KBM-7 (cell line): ENCODE data around the gene PRR18.

ENCODE experiments used
- DNase-seq: peaks from one replicate; pipeline ENCODE4 v3.0.0-alpha.2; 2015
- in situ Hi-C: fragments of 300-500 bp; cut with MboI; formaldehyde crosslinking; loops from 2 replicates; pipeline ENCODE4 v1.14.3; 2020; ENCODE audit warnings: low sequenced_read_pairs, low pct_unique_long_range_greater_than_20kb, mixed read lengths

The PRR18 gene

GRCh38 chr6:166308769-166309589 is 787 bp upstream of the PRR18 start:
- no peak for DNase-seq
- in situ Hi-C loops: no loop called here

GRCh38 chr6:166307082-166308032 is 835 bp downstream of the PRR18 start:
- no peak for DNase-seq
- in situ Hi-C loops: no loop called here

GRCh38 chr6:166306378-166307081 is 1.7 kb downstream of the PRR18 start:
- in situ Hi-C loops: no loop called here
- DNase-seq: no peak

GRCh38 chr6:166305562-166306117 is 2.6 kb downstream of the PRR18 start:
- in situ Hi-C loops: no loop called here
- DNase-seq: no peak

- in situ Hi-C loops: no loop called here
- no peak for DNase-seq
These were observed 4.1 kb downstream of the PRR18 start for GRCh38 chr6:166304106-166304505.

- DNase-seq: no peak
- in situ Hi-C loops: no loop called here
These were observed 6.3 kb downstream of the PRR18 start for GRCh38 chr6:166301611-166302529.

GRCh38 chr6:166300357-166300987 is 7.7 kb downstream of the PRR18 start:
- in situ Hi-C loops: no loop called here

GRCh38 chr6:166297606-166298005 is 10.6 kb downstream of the PRR18 start:
- DNase-seq: no peak

More at GRCh38 chr6:166300357-166300987, 7.7 kb downstream of the PRR18 start:
- no peak for DNase-seq

GRCh38 chr6:166296035-166296883 is 11.9 kb downstream of the PRR18 start:
- no peak for DNase-seq
- in situ Hi-C loops: no loop called here

More at GRCh38 chr6:166297606-166298005, 10.6 kb downstream of the PRR18 start:
- in situ Hi-C loops: no loop called here

GRCh38 chr6:166293731-166294584 is 14.2 kb downstream of the PRR18 start:
- DNase-seq: no peak
- in situ Hi-C loops: no loop called here

- in situ Hi-C loops: no loop called here
- peak; percentile 29 for DNase-seq
These were observed 18.8 kb downstream of the PRR18 start for GRCh38 chr6:166289207-166290060.

- peak; percentile 76 for DNase-seq
- in situ Hi-C loops: no loop called here
These were observed 21.3 kb downstream of the PRR18 start for GRCh38 chr6:166286839-166287271.

GRCh38 chr6:166285233-166285632 is 23.0 kb downstream of the PRR18 start:
- DNase-seq: no peak
- in situ Hi-C loops: no loop called here

- in situ Hi-C loops: no loop called here
- DNase-seq: no peak
These were observed 23.6 kb downstream of the PRR18 start for GRCh38 chr6:166284640-166285039.

GRCh38 chr6:166282394-166283032 is 25.7 kb downstream of the PRR18 start:
- no peak for DNase-seq
- in situ Hi-C loops: no loop called here
